Endothelial cell of umbilical vein (primary cell): Measurements from ENCODE around the gene EGF. TPM values are rescaled to one million over a fixed set of nuclear protein-coding genes. Genes with fewer than 3 reads are reported as not detected.

ENCODE experiments used
- BruUV-seq: library from RNA; stranded (reverse); fragments of 400-500 nt; replicated peaks from 2 replicates; lab custom pipeline; 2021; lab: Mats Ljungman, UMichigan
- CTCF ChIA-PET: fragments of 300-600, 350-600 bp; sonication (Branson Sonifier 250); formaldehyde crosslinking; loops from one replicate; lab custom pipeline; 2021; ENCODE audit warnings: antibody characterized with exemption, inconsistent platforms; lab: Charles Lee
- POLR2A ChIA-PET: fragments of 300-600, 350-600 bp; sonication (Branson Sonifier 250); formaldehyde crosslinking; loops from one replicate; lab custom pipeline; 2021; ENCODE audit warnings: antibody characterized with exemption, inconsistent platforms; lab: Charles Lee
- DNase-seq: peaks from one replicate; pipeline ENCODE4 v3.0.0-alpha.2; 2011; ENCODE audit warnings: low read depth, low spot score
- FAIRE-seq: peaks from 2 replicates; lab custom pipeline; 2011; peaks lifted over from hg19 to GRCh38; lab: Jason Lieb, UNC
- H2AFZ ChIP-seq: 2 replicates; pipeline ENCODE4 v1.6.0; 2012; ENCODE audit warnings: low read depth, low read length, control low read depth, inconsistent platforms
- H3K27ac ChIP-seq: 2 replicates; pipeline ENCODE4 v1.5.1; 2011; ENCODE audit warnings: low read depth, mild to moderate bottlenecking, control low read depth, low read length, moderate library complexity; ENCODE audit not compliant: insufficient read depth
- H3K27me3 ChIP-seq, 2 experiments: 2 replicates each; pipeline versions ENCODE4 v1.6.0 to v1.6.1; 2011; ENCODE audit warnings: low read length in 2 of 2, mixed read lengths in 1 of 2; ENCODE audit not compliant: control insufficient read depth in 2 of 2, insufficient read depth in 2 of 2
- H3K36me3 ChIP-seq, 2 experiments: 2 replicates in 1 of 2; 3 replicates in 1 of 2; pipeline ENCODE4 v1.5.1; 2011; ENCODE audit warnings: low read length in 2 of 2, mild to moderate bottlenecking in 1 of 2, moderate library complexity in 1 of 2; ENCODE audit not compliant: control insufficient read depth in 2 of 2, insufficient read depth in 2 of 2; ENCODE audit errors: extremely low read depth in 1 of 2
- H3K4me1 ChIP-seq: 3 replicates; pipeline ENCODE4 v1.5.1; 2011; ENCODE audit warnings: mild to moderate bottlenecking, low read length; ENCODE audit not compliant: control insufficient read depth, insufficient read depth; ENCODE audit errors: extremely low read depth
- H3K4me2 ChIP-seq: 2 replicates; pipeline ENCODE4 v1.6.1; 2011; ENCODE audit warnings: low read length, control low read depth, mixed read lengths; ENCODE audit not compliant: insufficient read depth
- H3K4me3 ChIP-seq, 3 experiments: fragments of 200-600 bp in 1 of 3; sonication (generic), shearing (Covaris generic) in 1 of 3; replicated peaks in 1 of 3; 2 replicates each; pipeline ENCODE4 v1.5.1; 2011 to 2016; ENCODE audit warnings: control low read depth in 3 of 3, low read length in 3 of 3, mild to moderate bottlenecking in 2 of 3, inconsistent platforms in 1 of 3, low read depth in 1 of 3, moderate library complexity in 1 of 3; ENCODE audit not compliant: insufficient read depth in 1 of 3
- H3K79me2 ChIP-seq: 2 replicates; pipeline ENCODE4 v1.6.0; 2012; ENCODE audit warnings: low read length, inconsistent platforms; ENCODE audit not compliant: control insufficient read depth, insufficient read depth
- H3K9ac ChIP-seq: replicated peaks from 2 replicates; pipeline ENCODE3; 2011; ENCODE audit warnings: low read length, control low read depth; ENCODE audit not compliant: insufficient read depth; ENCODE audit errors: extremely low read depth
- H3K9me1 ChIP-seq: replicated peaks from 3 replicates; pipeline ENCODE4 v1.6.0; 2011; ENCODE audit warnings: mild to moderate bottlenecking, low read length; ENCODE audit not compliant: control insufficient read depth, insufficient read depth; ENCODE audit errors: extremely low read depth
- H3K9me3 ChIP-seq: replicated peaks from 2 replicates; pipeline ENCODE4 v1.5.1; 2012; ENCODE audit warnings: low read length, inconsistent platforms; ENCODE audit not compliant: control insufficient read depth, insufficient read depth
- H4K20me1 ChIP-seq: replicated peaks from 2 replicates; pipeline ENCODE3; 2011; ENCODE audit warnings: mild to moderate bottlenecking, low read length; ENCODE audit not compliant: control insufficient read depth, insufficient read depth; ENCODE audit errors: extremely low read depth
- EZH2 ChIP-seq: IDR thresholded peaks from 2 replicates; pipeline ENCODE4 v1.6.1; 2012; ENCODE audit warnings: borderline replicate concordance, low read depth, mild to moderate bottlenecking, moderate library complexity, low read length, inconsistent platforms; ENCODE audit not compliant: severe bottlenecking
- FOS ChIP-seq: IDR thresholded peaks from 2 replicates; pipeline ENCODE4 v1.6.1; 2011; ENCODE audit warnings: mild to moderate bottlenecking, low read length, moderate library complexity, borderline replicate concordance; ENCODE audit not compliant: insufficient read depth
- GATA2 ChIP-seq: IDR thresholded peaks from 2 replicates; pipeline ENCODE4 v1.7.0; 2011; ENCODE audit warnings: low read depth, mild to moderate bottlenecking, moderate library complexity, mixed read lengths, low read length; ENCODE audit not compliant: insufficient read length, insufficient read depth
- JUN ChIP-seq: IDR thresholded peaks from 2 replicates; pipeline ENCODE4 v1.6.1; 2011; ENCODE audit warnings: borderline replicate concordance, low read depth; ENCODE audit not compliant: insufficient read length, insufficient read depth
- MYC ChIP-seq: IDR thresholded peaks from one replicate; pipeline ENCODE4 v1.6.1; 2011; ENCODE audit warnings: mild to moderate bottlenecking, low read depth, low read length
- POLR2A ChIP-seq: IDR thresholded peaks from 2 replicates; pipeline ENCODE4 v1.6.1; 2012; ENCODE audit warnings: low read depth, mild to moderate bottlenecking, control low read depth, low read length
- POLR2AphosphoS5 ChIP-seq: IDR thresholded peaks from 2 replicates; pipeline ENCODE4 v1.6.1; 2012; ENCODE audit warnings: low read depth, mild to moderate bottlenecking, control low read depth, low read length, moderate library complexity; ENCODE audit not compliant: insufficient read depth
- dilution Hi-C: fragments of 300-500 bp; cut with MboI; formaldehyde crosslinking; loops from one replicate; pipeline ENCODE4 v1.15.0; 2019; ENCODE audit warnings: low sequenced_read_pairs; ENCODE audit not compliant: extremely low pct_ligation_motif_present
- intact Hi-C: fragments of 100-400 bp; cut with micrococcal nuclease; formaldehyde crosslinking; loops from one replicate; pipeline ENCODE4 v1.10.0; 2022
- polyA plus RNA-seq, 4 experiments: library from polyadenylated mRNA; depleted of rRNA in 3 of 4; stranded (reverse) in 3 of 4; unstranded in 1 of 4; fragments of >200 nt; gene quantifications; 2 replicates each; pipeline versions ENCODE4 v1.2.1 to v1.2.3, GENCODE V29; 2011 to 2012; ENCODE audit warnings: missing spikeins in 1 of 4
- total RNA-seq: library from RNA; stranded (reverse); gene quantifications from 2 replicates; pipeline ENCODE4 v1.2.3, GENCODE V29; 2021
- TF ChIP-seq, protein P1 (sequence below), 2 donors: IDR thresholded peaks; 1 replicate in 1 of 2; 2 replicates in 1 of 2; pipeline ENCODE4 v1.5.1; 2011; ENCODE audit warnings: low read length in 2 of 2, mild to moderate bottlenecking in 2 of 2, moderate library complexity in 2 of 2, control low read depth in 1 of 2, inconsistent platforms in 1 of 2, low read depth in 1 of 2; ENCODE audit not compliant: insufficient read depth in 1 of 2; ENCODE audit errors: extremely low read depth in 1 of 2
- TF ChIP-seq, protein P2 (sequence below): IDR thresholded peaks from 2 replicates; pipeline ENCODE4 v1.6.1; 2011; ENCODE audit not compliant: insufficient read depth, insufficient read length

EGF gene
- total and polyA plus RNA-seq, 2 donors (not counting 3 experiments of a cell fraction or from before 2014, with no cell fraction given), result not detected

DNA sequence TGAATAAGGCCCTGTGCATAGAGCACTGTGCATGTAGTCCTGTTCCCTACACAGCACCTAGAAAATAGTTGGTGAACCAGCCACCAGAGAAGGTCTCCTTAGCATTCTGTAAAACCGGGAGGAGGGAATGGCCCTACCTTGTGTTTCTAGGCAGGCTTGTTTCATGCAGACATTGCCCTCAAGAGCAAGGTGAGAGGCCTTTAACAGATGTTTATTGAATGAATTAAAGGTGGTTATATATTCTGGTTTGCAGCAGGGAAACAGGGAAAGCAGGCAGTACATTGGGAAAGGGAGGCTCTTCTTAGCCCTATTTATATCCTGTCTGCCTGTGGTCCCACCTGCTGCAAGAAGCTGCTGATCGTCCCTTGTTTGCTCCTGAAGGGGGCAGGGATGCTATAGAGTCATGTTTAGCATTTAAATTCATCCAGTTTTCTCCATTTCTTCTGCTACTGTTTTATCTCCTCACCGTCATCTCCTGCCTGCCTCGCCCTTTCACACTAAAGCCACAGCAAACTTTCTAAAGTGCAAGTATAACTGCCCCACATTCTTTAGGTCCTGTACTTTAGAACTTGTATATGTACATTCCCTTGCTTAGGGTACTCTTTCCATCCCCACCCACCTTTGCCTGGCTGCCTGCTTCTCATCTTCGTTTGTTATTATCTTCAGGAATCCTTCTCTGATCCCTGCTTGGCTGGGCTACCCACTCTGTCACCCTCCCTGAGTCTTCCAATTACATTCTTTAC lies 60.3 kb downstream of the EGF start:
- CTCF ChIA-PET, result interaction anchor here (0.6 to 1.3 kb wide), 3 partner anchors 8 to 545 kb away, joined by 3 to 5 read pairs (median 4); no protein-coding TSS in a partner anchor
- H3K9ac ChIP-seq, result no peak overlapping the region
- no peaks in the 10 kb centered on the region for H3K9me1 ChIP-seq
- H3K4me3 ChIP-seq, result no peak overlapping the region
- no peak overlapping the region for H2AFZ ChIP-seq
- BruUV-seq, result no TSS peak
- H3K4me1 ChIP-seq, result peaks cover 12% of the 10 kb centered on the region
- H3K9me3 ChIP-seq, result no peaks in the 10 kb centered on the region
- no peaks in the 10 kb centered on the region for H3K27me3 ChIP-seq
- TF ChIP-seq POLR2A, result no peak
- intact Hi-C loops (loop anchor here (10.0 kb wide), 1 partner anchor 398 kb away; no protein-coding TSS in a partner anchor), dilution Hi-C loops (no loop called here)
- no peaks in the 10 kb centered on the region for H4K20me1 ChIP-seq
- DNase-seq, result no peak
- no peak overlapping the region for H3K4me2 ChIP-seq
- no peak for FAIRE-seq
- H3K36me3 ChIP-seq, result no peaks in the 10 kb centered on the region
- POLR2A ChIA-PET, result no interaction called here
- no peak overlapping the region for H3K27ac ChIP-seq
- H3K79me2 ChIP-seq, result no peaks in the 10 kb centered on the region

- BruUV-seq, result no TSS peak
- Histone ChIP-seq H3K79me2 (no peaks in the 10 kb centered on the region), H3K4me3 (no peak overlapping the region), H3K27ac (no peak overlapping the region), H4K20me1 (no peaks in the 10 kb centered on the region), H3K9me3 (no peaks in the 10 kb centered on the region), H3K9me1 (no peaks in the 10 kb centered on the region), H3K4me1 (peaks cover 9% of the 10 kb centered on the region), H3K27me3 (no peaks in the 10 kb centered on the region), H3K4me2 (no peak overlapping the region), H3K36me3 (no peaks in the 10 kb centered on the region), H3K9ac (no peak overlapping the region), H2AFZ (no peak overlapping the region)
- DNase-seq (no peak), FAIRE-seq (no peak)
- intact Hi-C loops (loop anchor here (10.0 kb wide), 1 partner anchor 399 kb away; no protein-coding TSS in a partner anchor), dilution Hi-C loops (no loop called here)
- CTCF ChIA-PET, result interaction anchor here (0.6 to 1.0 kb wide), 2 partner anchors 265 to 546 kb away, joined by 3 to 4 read pairs; no protein-coding TSS in a partner anchor
- POLR2A ChIA-PET, result no interaction called here
- TF ChIP-seq JUN (no peak), POLR2AphosphoS5 (no peak), POLR2A (no peak), EZH2 (no peak), FOS (no peak), GATA2 (no peak), MYC (no peak)
- TF ChIP-seq, protein P1, sequence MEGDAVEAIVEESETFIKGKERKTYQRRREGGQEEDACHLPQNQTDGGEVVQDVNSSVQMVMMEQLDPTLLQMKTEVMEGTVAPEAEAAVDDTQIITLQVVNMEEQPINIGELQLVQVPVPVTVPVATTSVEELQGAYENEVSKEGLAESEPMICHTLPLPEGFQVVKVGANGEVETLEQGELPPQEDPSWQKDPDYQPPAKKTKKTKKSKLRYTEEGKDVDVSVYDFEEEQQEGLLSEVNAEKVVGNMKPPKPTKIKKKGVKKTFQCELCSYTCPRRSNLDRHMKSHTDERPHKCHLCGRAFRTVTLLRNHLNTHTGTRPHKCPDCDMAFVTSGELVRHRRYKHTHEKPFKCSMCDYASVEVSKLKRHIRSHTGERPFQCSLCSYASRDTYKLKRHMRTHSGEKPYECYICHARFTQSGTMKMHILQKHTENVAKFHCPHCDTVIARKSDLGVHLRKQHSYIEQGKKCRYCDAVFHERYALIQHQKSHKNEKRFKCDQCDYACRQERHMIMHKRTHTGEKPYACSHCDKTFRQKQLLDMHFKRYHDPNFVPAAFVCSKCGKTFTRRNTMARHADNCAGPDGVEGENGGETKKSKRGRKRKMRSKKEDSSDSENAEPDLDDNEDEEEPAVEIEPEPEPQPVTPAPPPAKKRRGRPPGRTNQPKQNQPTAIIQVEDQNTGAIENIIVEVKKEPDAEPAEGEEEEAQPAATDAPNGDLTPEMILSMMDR (IDR thresholded peaks at IDR 0.05; ENCODE audit: extremely low read depth in 1 of 2, insufficient read depth in 1 of 2, low read depth in 1 of 2, low read length in 2 of 2), result no peak
- TF ChIP-seq, protein P2, sequence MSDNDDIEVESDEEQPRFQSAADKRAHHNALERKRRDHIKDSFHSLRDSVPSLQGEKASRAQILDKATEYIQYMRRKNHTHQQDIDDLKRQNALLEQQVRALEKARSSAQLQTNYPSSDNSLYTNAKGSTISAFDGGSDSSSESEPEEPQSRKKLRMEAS, result no peak
These were observed 60.8 kb downstream of the EGF start for GRCh38 chr4:109973529-109973905.
